ENCODE results near the gene WDFY2. TPM values are rescaled to one million over a fixed set of nuclear protein-coding genes. Genes with fewer than 3 reads are reported as not detected.

Gene WDFY2
- total and polyA plus RNA-seq, 7 donors: 0.66 to 5.3 (median 1.7) TPM

GRCh38 chr13:51733374-51734298 is 149.4 kb downstream of the WDFY2 start:
- Histone ChIP-seq H3K36me3 (ENCODE audit: insufficient read depth in 1 of 2, low read depth in 1 of 2) (no peaks in the 10 kb centered on the region), H3K4me3 (no peak overlapping the region), H3K27ac (no peak overlapping the region), H3K27me3 (ENCODE audit: insufficient read depth in 3 of 3, low read length in 2 of 3) (no peaks in the 10 kb centered on the region), H3K4me1 (no peaks in the 10 kb centered on the region), H3K9me3 (no peaks in the 10 kb centered on the region)
- TF ChIP-seq, protein P1, sequence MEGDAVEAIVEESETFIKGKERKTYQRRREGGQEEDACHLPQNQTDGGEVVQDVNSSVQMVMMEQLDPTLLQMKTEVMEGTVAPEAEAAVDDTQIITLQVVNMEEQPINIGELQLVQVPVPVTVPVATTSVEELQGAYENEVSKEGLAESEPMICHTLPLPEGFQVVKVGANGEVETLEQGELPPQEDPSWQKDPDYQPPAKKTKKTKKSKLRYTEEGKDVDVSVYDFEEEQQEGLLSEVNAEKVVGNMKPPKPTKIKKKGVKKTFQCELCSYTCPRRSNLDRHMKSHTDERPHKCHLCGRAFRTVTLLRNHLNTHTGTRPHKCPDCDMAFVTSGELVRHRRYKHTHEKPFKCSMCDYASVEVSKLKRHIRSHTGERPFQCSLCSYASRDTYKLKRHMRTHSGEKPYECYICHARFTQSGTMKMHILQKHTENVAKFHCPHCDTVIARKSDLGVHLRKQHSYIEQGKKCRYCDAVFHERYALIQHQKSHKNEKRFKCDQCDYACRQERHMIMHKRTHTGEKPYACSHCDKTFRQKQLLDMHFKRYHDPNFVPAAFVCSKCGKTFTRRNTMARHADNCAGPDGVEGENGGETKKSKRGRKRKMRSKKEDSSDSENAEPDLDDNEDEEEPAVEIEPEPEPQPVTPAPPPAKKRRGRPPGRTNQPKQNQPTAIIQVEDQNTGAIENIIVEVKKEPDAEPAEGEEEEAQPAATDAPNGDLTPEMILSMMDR (IDR thresholded peaks at IDR 0.05): no peak
- ATAC-seq (no peak), DNase-seq (no peak)
- intact Hi-C loops (cut with DNase I): loop anchor here in 1 of 2 donors (5.0 kb wide), 1 partner anchor 281 kb away; the partner anchor contains the start of gene INTS6
- 72 to 79% (median 76%) methylated on average over 3 of the region's 3 CpGs for WGBS, 3 donors

DNA sequence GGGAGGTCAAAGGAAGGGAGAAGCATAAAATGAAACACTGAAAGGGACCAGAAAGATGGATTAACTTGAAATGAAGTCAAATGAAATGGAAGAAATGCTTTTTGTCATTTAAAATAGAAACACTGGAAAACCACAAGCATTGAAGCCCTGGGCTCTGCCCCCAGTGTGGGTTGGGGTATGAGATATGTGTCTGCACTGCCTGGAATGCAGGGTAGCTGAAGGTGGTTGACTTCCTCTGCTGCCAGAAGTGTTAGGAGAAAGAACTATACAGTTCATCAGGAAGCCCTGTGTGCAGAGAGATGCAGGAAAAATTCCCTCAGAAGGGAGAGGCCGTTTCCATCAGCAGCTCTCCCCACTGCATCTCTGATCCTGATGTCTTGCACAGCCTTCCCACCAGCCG is 150.5 kb downstream of the WDFY2 start:
- WGBS, 3 donors: 84 to 91% (median 91%) methylated on average over 2 of the region's 2 CpGs
- intact Hi-C loops (cut with DNase I): loop anchor here in 1 of 2 donors (5.0 kb wide), 1 partner anchor 282 kb away; the partner anchor contains the start of gene INTS6
- Histone ChIP-seq H3K9me3 (no peaks in the 10 kb centered on the region), H3K4me3 (no peak overlapping the region), H3K27ac (no peak overlapping the region), H3K4me1 (no peaks in the 10 kb centered on the region), H3K36me3 (ENCODE audit: insufficient read depth in 1 of 2, low read depth in 1 of 2) (peaks cover 0 to 5% of the 10 kb centered on the region in 2 donors), H3K27me3 (ENCODE audit: insufficient read depth in 3 of 3, low read length in 2 of 3) (no peaks in the 10 kb centered on the region)
- no peak for ATAC-seq
- TF ChIP-seq, protein P1 (IDR thresholded peaks at IDR 0.05): no peak
- no peak for DNase-seq

DNA sequence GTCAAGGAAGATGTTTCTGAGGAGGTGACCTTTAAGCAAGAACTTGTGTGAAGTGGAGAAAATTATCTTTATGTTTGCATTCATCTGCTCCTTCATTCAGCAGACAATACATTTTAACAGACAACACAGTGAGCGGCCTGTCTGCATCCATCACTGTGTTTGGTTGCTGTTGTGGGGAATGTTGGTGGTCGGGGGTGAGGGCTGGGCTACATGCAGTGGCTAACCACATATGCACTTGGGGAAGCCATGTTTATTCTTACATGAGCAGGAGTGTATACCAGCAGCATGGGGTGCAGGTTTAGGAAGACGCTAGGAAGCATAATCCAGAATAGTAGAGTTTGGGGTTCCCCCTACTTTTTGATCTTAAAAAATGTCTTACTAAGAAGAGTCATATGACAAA is 153.3 kb downstream of the WDFY2 start:
- Histone ChIP-seq H3K27ac (no peak overlapping the region), H3K4me1 (no peaks in the 10 kb centered on the region), H3K27me3 (ENCODE audit: insufficient read depth in 3 of 3, low read length in 2 of 3) (no peaks in the 10 kb centered on the region), H3K36me3 (ENCODE audit: insufficient read depth in 1 of 2, low read depth in 1 of 2) (peaks cover 0 to 5% of the 10 kb centered on the region in 2 donors), H3K4me3 (no peak overlapping the region), H3K9me3 (no peaks in the 10 kb centered on the region)
- TF ChIP-seq, protein P1 (IDR thresholded peaks at IDR 0.05): no peak
- WGBS, 3 donors: 97% methylated on average over 3 of the region's 3 CpGs
- ATAC-seq: no peak
- intact Hi-C loops (cut with DNase I): no loop called here
- no peak for DNase-seq

DNA sequence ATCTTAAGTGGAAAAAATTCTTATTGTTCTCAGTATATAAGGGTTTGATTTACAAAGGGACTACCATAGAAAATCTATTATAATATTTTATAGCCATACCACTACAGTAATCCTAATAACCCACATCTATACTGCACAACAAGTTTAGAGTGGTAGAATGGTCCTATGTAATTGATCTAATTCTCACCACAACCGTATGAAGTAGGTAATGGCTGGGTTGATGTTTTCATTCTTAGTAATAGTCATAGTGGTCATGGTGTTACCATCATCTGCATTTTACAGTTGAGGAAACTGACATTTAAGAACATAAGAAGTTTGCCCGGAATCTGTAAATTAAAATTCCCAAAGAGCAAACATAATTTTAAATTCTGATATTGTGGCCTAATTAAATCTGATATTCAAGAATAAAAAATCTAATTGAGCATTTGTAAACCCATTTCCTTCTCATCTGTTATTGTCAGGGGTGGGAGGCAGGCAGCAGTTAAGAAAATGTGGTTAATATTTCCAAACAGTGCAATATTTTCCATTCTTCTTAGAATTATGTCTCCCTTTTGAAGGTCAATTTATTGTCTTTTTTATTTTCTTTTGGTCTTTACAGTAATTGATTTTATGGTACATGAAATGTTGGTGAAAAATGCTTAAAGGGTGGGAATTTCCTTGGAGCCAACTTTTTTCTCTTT is 154.1 kb downstream of the WDFY2 start:
- intact Hi-C loops (cut with DNase I): no loop called here
- Histone ChIP-seq H3K4me3 (no peak overlapping the region), H3K27ac (no peak overlapping the region), H3K36me3 (ENCODE audit: insufficient read depth in 1 of 2, low read depth in 1 of 2) (peaks cover 0 to 5% of the 10 kb centered on the region in 2 donors), H3K27me3 (ENCODE audit: insufficient read depth in 3 of 3, low read length in 2 of 3) (no peaks in the 10 kb centered on the region), H3K4me1 (no peaks in the 10 kb centered on the region), H3K9me3 (no peaks in the 10 kb centered on the region)
- TF ChIP-seq, protein P1 (IDR thresholded peaks at IDR 0.05): no peak
- ATAC-seq (no peak), DNase-seq (no peak)
- 89 to 94% (median 89%) methylated on average over 2 of the region's 2 CpGs for WGBS, 3 donors

Measured in psoas muscle (tissue), 8 donors.